SU-DHL-6 (cell line): ENCODE results near the gene C1QTNF5.

Source experiments
- EZH2phosphoT487 ChIP-seq: fragments of 200-600 bp; sonication (generic), shearing (Covaris generic); conservative IDR thresholded peaks from 2 replicates; pipeline ENCODE4 v1.6.1; 2018; ENCODE audit warnings: mild to moderate bottlenecking, antibody characterized with exemption, low read length, moderate library complexity, mixed read lengths
- TF ChIP-seq, protein P1 (sequence below): fragments of 200-600 bp; sonication (generic); IDR thresholded peaks from one replicate; pipeline ENCODE4 v1.5.1; 2017; ENCODE audit warnings: antibody characterized with exemption, mild to moderate bottlenecking, low read length, moderate library complexity; ENCODE audit not compliant: insufficient read depth, poor library complexity, severe bottlenecking

DNA sequence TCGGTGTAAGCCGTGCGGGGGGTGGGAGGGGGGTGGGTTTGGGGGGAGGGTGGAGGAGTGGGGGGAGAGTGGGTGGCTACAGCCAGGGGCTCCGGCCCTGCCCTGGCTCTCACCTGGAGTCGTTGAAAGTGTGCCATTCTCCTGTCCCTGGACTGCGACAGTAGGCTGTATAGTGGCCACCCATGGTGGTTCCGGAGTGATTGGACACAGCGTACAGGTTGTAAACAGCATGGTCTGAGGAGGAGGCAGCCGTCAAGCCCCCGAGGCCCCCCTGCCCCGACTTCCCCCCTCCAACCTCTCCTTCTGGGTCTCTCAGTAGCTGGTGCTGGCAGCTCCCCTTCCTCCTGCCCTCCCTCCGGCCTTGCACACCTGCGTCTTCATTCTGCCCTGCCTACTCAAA lies 16.4 kb upstream of the C1QTNF5 start:
- TF ChIP-seq, protein P1, sequence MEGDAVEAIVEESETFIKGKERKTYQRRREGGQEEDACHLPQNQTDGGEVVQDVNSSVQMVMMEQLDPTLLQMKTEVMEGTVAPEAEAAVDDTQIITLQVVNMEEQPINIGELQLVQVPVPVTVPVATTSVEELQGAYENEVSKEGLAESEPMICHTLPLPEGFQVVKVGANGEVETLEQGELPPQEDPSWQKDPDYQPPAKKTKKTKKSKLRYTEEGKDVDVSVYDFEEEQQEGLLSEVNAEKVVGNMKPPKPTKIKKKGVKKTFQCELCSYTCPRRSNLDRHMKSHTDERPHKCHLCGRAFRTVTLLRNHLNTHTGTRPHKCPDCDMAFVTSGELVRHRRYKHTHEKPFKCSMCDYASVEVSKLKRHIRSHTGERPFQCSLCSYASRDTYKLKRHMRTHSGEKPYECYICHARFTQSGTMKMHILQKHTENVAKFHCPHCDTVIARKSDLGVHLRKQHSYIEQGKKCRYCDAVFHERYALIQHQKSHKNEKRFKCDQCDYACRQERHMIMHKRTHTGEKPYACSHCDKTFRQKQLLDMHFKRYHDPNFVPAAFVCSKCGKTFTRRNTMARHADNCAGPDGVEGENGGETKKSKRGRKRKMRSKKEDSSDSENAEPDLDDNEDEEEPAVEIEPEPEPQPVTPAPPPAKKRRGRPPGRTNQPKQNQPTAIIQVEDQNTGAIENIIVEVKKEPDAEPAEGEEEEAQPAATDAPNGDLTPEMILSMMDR: no peak
- no peak for TF ChIP-seq EZH2phosphoT487
